Naive thymus-derived CD4-positive, alpha-beta T cell (primary cell): ENCODE data around the gene UBE3B. TPM values are rescaled to one million over a fixed set of nuclear protein-coding genes. Genes with fewer than 3 reads are reported as not detected.

Experiments used
- ATAC-seq: fragments of 150-1000 bp; cut with Tn5 transposase; 2 replicates; pipeline ENCODE4 v1.10.0; 2021; ENCODE audit warnings: mild to moderate bottlenecking, moderate library complexity
- CTCF ChIA-PET: fragments of 350-600 bp; sonication (Branson Sonifier 250); formaldehyde crosslinking; loops from one replicate; lab custom pipeline; 2021; ENCODE audit warnings: antibody characterized with exemption; lab: Charles Lee
- POLR2A ChIA-PET: fragments of 350-600 bp; sonication (Branson Sonifier 250); formaldehyde crosslinking; loops from one replicate; lab custom pipeline; 2021; ENCODE audit warnings: antibody characterized with exemption, inconsistent platforms; lab: Charles Lee
- DNase-seq, 9 donors: peaks; one replicate each; pipeline versions ENCODE4 v3.0.0 to v3.0.0-alpha.2; 2020 to 2022; ENCODE audit warnings: mixed read lengths in 1 of 9
- H3K27ac ChIP-seq: one replicate; pipeline ENCODE4 v1.7.0; 2013; ENCODE audit warnings: mild to moderate bottlenecking, low read depth, low read length, moderate library complexity
- H3K27me3 ChIP-seq, 2 donors: one replicate each; pipeline ENCODE4 v1.7.0; 2013; ENCODE audit warnings: low read length in 2 of 2, mild to moderate bottlenecking in 2 of 2, moderate library complexity in 2 of 2; ENCODE audit not compliant: control insufficient read depth in 2 of 2, insufficient read depth in 2 of 2
- H3K36me3 ChIP-seq, 3 experiments: 1 replicate in 2 of 3; 2 replicates in 1 of 3; pipeline ENCODE4 v1.7.0; 2013; ENCODE audit warnings: low read length in 3 of 3, mild to moderate bottlenecking in 3 of 3, moderate library complexity in 1 of 3; ENCODE audit not compliant: insufficient read depth in 3 of 3, control insufficient read depth in 2 of 3
- H3K4me1 ChIP-seq, 2 donors: one replicate each; pipeline ENCODE4 v1.7.0; 2013; ENCODE audit warnings: low read length in 2 of 2, mild to moderate bottlenecking in 2 of 2, moderate library complexity in 1 of 2; ENCODE audit not compliant: control insufficient read depth in 2 of 2, insufficient read depth in 2 of 2
- H3K4me3 ChIP-seq: 2 replicates; pipeline ENCODE4 v1.7.0; 2013; ENCODE audit warnings: mild to moderate bottlenecking, low read length
- H3K9me3 ChIP-seq, 3 experiments: 1 replicate in 2 of 3; 2 replicates in 1 of 3; pipeline ENCODE4 v1.7.0; 2013; ENCODE audit warnings: low read length in 3 of 3; ENCODE audit not compliant: control insufficient read depth in 2 of 3
- H3K27ac Mint-ChIP-seq, 9 donors: one replicate each; pipeline ENCODE4 v1.8.0; 2020 to 2022; ENCODE audit warnings: mixed read lengths in 9 of 9, mild to moderate bottlenecking in 8 of 9, moderate library complexity in 5 of 9, inconsistent platforms in 2 of 9
- H3K27me3 Mint-ChIP-seq, 5 donors: one replicate each; pipeline ENCODE4 v1.8.0; 2021 to 2022; ENCODE audit warnings: mixed read lengths in 5 of 5, mild to moderate bottlenecking in 1 of 5
- H3K36me3 Mint-ChIP-seq, 5 donors: one replicate each; pipeline ENCODE4 v1.8.0; 2020 to 2022; ENCODE audit warnings: mixed read lengths in 5 of 5, mild to moderate bottlenecking in 3 of 5, inconsistent platforms in 1 of 5
- H3K4me1 Mint-ChIP-seq, 7 donors: one replicate each; pipeline ENCODE4 v1.8.0; 2020 to 2022; ENCODE audit warnings: mixed read lengths in 7 of 7, mild to moderate bottlenecking in 3 of 7, inconsistent platforms in 1 of 7
- H3K4me3 Mint-ChIP-seq, 10 donors: one replicate each; pipeline ENCODE4 v1.8.0; 2020 to 2022; ENCODE audit warnings: mild to moderate bottlenecking in 10 of 10, mixed read lengths in 10 of 10, moderate library complexity in 6 of 10, inconsistent platforms in 2 of 10
- H3K9me3 Mint-ChIP-seq, 11 donors: one replicate each; pipeline ENCODE4 v1.8.0; 2020 to 2022; ENCODE audit warnings: mixed read lengths in 11 of 11, mild to moderate bottlenecking in 4 of 11, inconsistent platforms in 1 of 11, moderate library complexity in 1 of 11
- intact Hi-C, 2 donors: fragments of 100-400 bp; cut with micrococcal nuclease; formaldehyde crosslinking; loops; one replicate each; pipeline ENCODE4 v1.15.1; 2023
- polyA plus RNA-seq, 2 donors: library from polyadenylated mRNA; unstranded; fragments of 300-500 nt; fragmentation: Illumina TruSeq; gene quantifications; one replicate each; pipeline ENCODE4 v1.2.3, GENCODE V29; 2021
- total RNA-seq, 6 experiments: library from RNA in 5 of 6; stranded (reverse) in 5 of 6; gene quantifications; 1 replicate in 5 of 6; 2 replicates in 1 of 6; pipeline ENCODE4 v1.2.3 and lab custom pipeline; 2021 to 2026

The UBE3B gene
- total and polyA plus RNA-seq, 7 experiments from 2014 or later: 20.2 to 62.8 (median 34.9) TPM

- ChIA-PET CTCF (interaction anchor here (0.7 kb wide), 1 partner anchor 1730 kb away, joined by 3 read pairs; no protein-coding TSS in a partner anchor), POLR2A (no interaction called here)
- no peaks in the 10 kb centered on the region for H3K9me3 Mint-ChIP-seq
- DNase-seq (no peak), ATAC-seq (no peak)
- H3K27me3 ChIP-seq: no peaks in the 10 kb centered on the region
- intact Hi-C loops: no loop called here
- H3K4me1 Mint-ChIP-seq: no peaks in the 10 kb centered on the region
- no peaks in the 10 kb centered on the region for H3K27me3 Mint-ChIP-seq
- no peak overlapping the region for H3K4me3 ChIP-seq
- H3K36me3 Mint-ChIP-seq: peaks cover 17 to 65% (median 24%) of the 10 kb centered on the region in 5 donors
- H3K27ac Mint-ChIP-seq: peak overlapping the region in 2 of 9 donors; percentile 24 to 51
- no peak overlapping the region for H3K4me3 Mint-ChIP-seq
- peaks cover 31 to 94% (median 59%) of the 10 kb centered on the region in 3 experiments for H3K36me3 ChIP-seq
- no peak overlapping the region for H3K27ac ChIP-seq
- no peaks in the 10 kb centered on the region for H3K4me1 ChIP-seq
- H3K9me3 ChIP-seq: no peaks in the 10 kb centered on the region
These were observed 11.9 kb downstream of the UBE3B start for GRCh38 chr12:109489016-109489954.

GRCh38 chr12:109489955-109490565, 12.6 kb downstream of the UBE3B start:
- Histone ChIP-seq H3K4me1 (no peaks in the 10 kb centered on the region), H3K36me3 (peaks cover 27 to 94% (median 57%) of the 10 kb centered on the region in 3 experiments), H3K27me3 (no peaks in the 10 kb centered on the region), H3K4me3 (no peak overlapping the region), H3K27ac (no peak overlapping the region), H3K9me3 (no peaks in the 10 kb centered on the region)
- Mint-ChIP-seq H3K27ac (no peak overlapping the region), H3K27me3 (no peaks in the 10 kb centered on the region), H3K4me1 (peaks cover 0 to 8% (median 0%) of the 10 kb centered on the region in 7 donors), H3K4me3 (no peak overlapping the region), H3K9me3 (no peaks in the 10 kb centered on the region), H3K36me3 (peaks cover 16 to 68% (median 29%) of the 10 kb centered on the region in 5 donors)
- ATAC-seq (no peak), DNase-seq (no peak)
- intact Hi-C loops: no loop called here
- ChIA-PET CTCF (interaction anchor here (0.7 kb wide), 1 partner anchor 1731 kb away, joined by 3 read pairs; no protein-coding TSS in a partner anchor), POLR2A (no interaction called here)

GRCh38 chr12:109491671-109492070, 14.2 kb downstream of the UBE3B start:
- intact Hi-C loops: no loop called here
- H3K9me3 Mint-ChIP-seq: peaks cover 0 to 2% (median 0%) of the 10 kb centered on the region in 11 donors
- H3K27me3 ChIP-seq: no peaks in the 10 kb centered on the region
- H3K27ac ChIP-seq: no peak overlapping the region
- no peak for DNase-seq
- no peaks in the 10 kb centered on the region for H3K4me1 ChIP-seq
- POLR2A ChIA-PET: no interaction called here
- no peak for ATAC-seq
- CTCF ChIA-PET: no interaction called here
- no peaks in the 10 kb centered on the region for H3K9me3 ChIP-seq
- peaks cover 18 to 90% (median 42%) of the 10 kb centered on the region in 3 experiments for H3K36me3 ChIP-seq
- H3K27me3 Mint-ChIP-seq: no peaks in the 10 kb centered on the region
- H3K4me3 ChIP-seq: no peak overlapping the region
- H3K27ac Mint-ChIP-seq: no peak overlapping the region
- no peak overlapping the region for H3K4me3 Mint-ChIP-seq
- peaks cover 0 to 11% (median 0%) of the 10 kb centered on the region in 7 donors for H3K4me1 Mint-ChIP-seq
- H3K36me3 Mint-ChIP-seq: peaks cover 22 to 70% (median 35%) of the 10 kb centered on the region in 5 donors

GRCh38 chr12:109492371-109492770, 14.9 kb downstream of the UBE3B start:
- no peak overlapping the region for H3K4me3 ChIP-seq
- DNase-seq: no peak
- H3K36me3 ChIP-seq: peaks cover 20 to 86% (median 35%) of the 10 kb centered on the region in 3 experiments
- ATAC-seq: no peak
- no peak overlapping the region for H3K4me3 Mint-ChIP-seq
- intact Hi-C loops: no loop called here
- H3K27ac ChIP-seq: no peak overlapping the region
- no peaks in the 10 kb centered on the region for H3K4me1 ChIP-seq
- H3K9me3 ChIP-seq: no peaks in the 10 kb centered on the region
- no peaks in the 10 kb centered on the region for H3K27me3 Mint-ChIP-seq
- ChIA-PET POLR2A (no interaction called here), CTCF (no interaction called here)
- H3K27me3 ChIP-seq: no peaks in the 10 kb centered on the region
- H3K4me1 Mint-ChIP-seq: peaks cover 0 to 11% (median 0%) of the 10 kb centered on the region in 7 donors
- peaks cover 22 to 68% (median 34%) of the 10 kb centered on the region in 5 donors for H3K36me3 Mint-ChIP-seq
- peaks cover 0 to 2% (median 0%) of the 10 kb centered on the region in 11 donors for H3K9me3 Mint-ChIP-seq
- no peak overlapping the region for H3K27ac Mint-ChIP-seq

- Mint-ChIP-seq H3K9me3 (peaks cover 0 to 2% (median 0%) of the 10 kb centered on the region in 11 donors), H3K27me3 (no peaks in the 10 kb centered on the region), H3K4me1 (peaks cover 0 to 11% (median 3%) of the 10 kb centered on the region in 7 donors), H3K36me3 (peaks cover 21 to 68% (median 41%) of the 10 kb centered on the region in 5 donors), H3K27ac (no peak overlapping the region), H3K4me3 (no peak overlapping the region)
- Histone ChIP-seq H3K36me3 (peaks cover 18 to 86% (median 28%) of the 10 kb centered on the region in 3 experiments), H3K27me3 (no peaks in the 10 kb centered on the region), H3K4me3 (no peak overlapping the region), H3K9me3 (no peaks in the 10 kb centered on the region), H3K4me1 (no peaks in the 10 kb centered on the region), H3K27ac (no peak overlapping the region)
- DNase-seq (no peak), ATAC-seq (no peak)
- intact Hi-C loops: no loop called here
- ChIA-PET POLR2A (no interaction called here), CTCF (no interaction called here)
These were observed 15.7 kb downstream of the UBE3B start for GRCh38 chr12:109493090-109493489.

GRCh38 chr12:109493938-109494337, 16.5 kb downstream of the UBE3B start:
- intact Hi-C loops: no loop called here
- H3K36me3 Mint-ChIP-seq: peaks cover 20 to 65% (median 48%) of the 10 kb centered on the region in 5 donors

More at GRCh38 chr12:109493938-109494337, 16.5 kb downstream of the UBE3B start:
- ChIA-PET POLR2A (no interaction called here), CTCF (no interaction called here)
- H3K4me3 ChIP-seq: no peak overlapping the region
- H3K27ac ChIP-seq: no peak overlapping the region
- H3K36me3 ChIP-seq: peaks cover 10 to 86% (median 19%) of the 10 kb centered on the region in 3 experiments
- H3K4me3 Mint-ChIP-seq: no peak overlapping the region
- no peaks in the 10 kb centered on the region for H3K9me3 ChIP-seq
- no peaks in the 10 kb centered on the region for H3K27me3 ChIP-seq
- peaks cover 0 to 2% (median 0%) of the 10 kb centered on the region in 11 donors for H3K9me3 Mint-ChIP-seq
- H3K27ac Mint-ChIP-seq: no peak overlapping the region
- H3K4me1 ChIP-seq: no peaks in the 10 kb centered on the region
- DNase-seq: no peak
- ATAC-seq: no peak
- peaks cover 0 to 11% (median 3%) of the 10 kb centered on the region in 7 donors for H3K4me1 Mint-ChIP-seq
- H3K27me3 Mint-ChIP-seq: no peaks in the 10 kb centered on the region
